Spleen (tissue), 13 donors: ENCODE results near the gene VANGL2. TPM values are rescaled to one million over a fixed set of nuclear protein-coding genes. Genes with fewer than 3 reads are reported as not detected.

Source experiments
- DNase-seq: peaks from one replicate; pipeline ENCODE4 v3.0.0-alpha.2; 2020
- H3K27ac ChIP-seq, 8 donors: fragments of 200-600 bp; sonication (generic) in 7 of 8; 1 replicate in 4 of 8; 2 replicates in 4 of 8; pipeline versions ENCODE4 v1.5.0 to v1.8.0; 2016 to 2021; ENCODE audit warnings: inconsistent platforms in 4 of 8, mild to moderate bottlenecking in 4 of 8, moderate library complexity in 1 of 8
- H3K27me3 ChIP-seq, 7 donors: fragments of 200-600 bp; sonication (generic) in 6 of 7; replicated peaks in 1 of 7; 1 replicate in 4 of 7; 2 replicates in 3 of 7; pipeline versions ENCODE4 v1.5.0 to v1.8.0; 2016 to 2021; ENCODE audit warnings: inconsistent platforms in 3 of 7, mild to moderate bottlenecking in 1 of 7
- H3K36me3 ChIP-seq, 6 donors: fragments of 200-600 bp; sonication (generic) in 5 of 6; 1 replicate in 4 of 6; 2 replicates in 2 of 6; pipeline versions ENCODE4 v1.5.0 to v1.8.0; 2016 to 2021; ENCODE audit warnings: inconsistent platforms in 2 of 6
- H3K4me1 ChIP-seq, 6 donors: fragments of 200-600 bp; sonication (generic) in 5 of 6; 1 replicate in 3 of 6; 2 replicates in 3 of 6; pipeline versions ENCODE4 v1.5.0 to v1.8.0; 2016 to 2021; ENCODE audit warnings: inconsistent platforms in 3 of 6
- H3K4me3 ChIP-seq, 8 donors: fragments of 200-600 bp; sonication (generic) in 7 of 8; 1 replicate in 4 of 8; 2 replicates in 4 of 8; pipeline versions ENCODE4 v1.5.0 to v1.8.0; 2016 to 2021; ENCODE audit warnings: inconsistent platforms in 4 of 8, mild to moderate bottlenecking in 4 of 8, moderate library complexity in 2 of 8
- H3K9me3 ChIP-seq, 8 donors: fragments of 200-600 bp; sonication (generic) in 7 of 8; 1 replicate in 4 of 8; 2 replicates in 4 of 8; pipeline versions ENCODE4 v1.5.0 to v1.8.0; 2016 to 2021; ENCODE audit warnings: inconsistent platforms in 4 of 8
- POLR2A ChIP-seq, 3 donors: fragments of 450-650 bp; IDR thresholded peaks; one replicate each; pipeline ENCODE4 v1.5.1; 2017; ENCODE audit warnings: antibody characterized with exemption in 3 of 3, mild to moderate bottlenecking in 1 of 3
- POLR2AphosphoS5 ChIP-seq, 3 donors: sonication (generic); formaldehyde crosslinking; IDR thresholded peaks; one replicate each; pipeline ENCODE4 v1.5.1; 2017; ENCODE audit warnings: antibody characterized with exemption in 3 of 3
- WGBS, 5 donors: extraction: QIAGEN DNeasy Blood & Tissue Kit in 3 of 5; methylation state at CpG; one replicate each; pipeline versions ENCODE4 v1.1.5 to v1.1.7; 2013 to 2018; 5-methylcytosine and 5-hydroxymethylcytosine counted together
- intact Hi-C: fragments of 100-400 bp; cut with DNase I; formaldehyde crosslinking; loops from one replicate; pipeline ENCODE4 v1.15.0; 2023; ENCODE audit warnings: low total_unique reads
- long read RNA-seq, 2 donors: transcript quantifications; one replicate each; lab custom pipeline, GENCODE V29; 2026
- polyA plus RNA-seq, 3 donors: library from polyadenylated mRNA; stranded (reverse); fragments of 200-250 nt; gene quantifications; one replicate each; pipeline ENCODE4 v1.2.1, GENCODE V29; 2013
- total RNA-seq, 7 donors: library from RNA; depleted of rRNA in 3 of 7; stranded (reverse); fragments of >200 nt in 3 of 7; fragmentation: NEBNext Ultra II Directional in 4 of 7; extraction: Animal tissue kit (Norgen Biotek cat#: 25700) in 4 of 7; gene quantifications; one replicate each; pipeline versions ENCODE4 v1.1.0 to v1.2.1, GENCODE V29; 2016 to 2021
- TF ChIP-seq, protein P1 (sequence below), 11 experiments: fragments of 200-600 bp in 7 of 11; fragments of 450-650 bp in 4 of 11; sonication (generic) in 4 of 11; IDR thresholded peaks in 8 of 11; conservative IDR thresholded peaks in 3 of 11; 1 replicate in 7 of 11; 2 replicates in 4 of 11; pipeline versions ENCODE4 v1.4.0 to v1.8.0; 2016 to 2021; ENCODE audit warnings: antibody characterized with exemption in 11 of 11, inconsistent platforms in 4 of 11, mild to moderate bottlenecking in 1 of 11
- donor health status: healthy with polysubstance abuse.
- donor health status: DM: no; HTN: no; CAD: no; lungs with moderate emphysema.
- donor health status: DM: no; HTN: no; CAD: no.
- donor health status: Bipolar disorder and iron deficiency.
- donor health status: healthy.
- donor health status: DM: no; HTN: no; CAD: no.
- donor health status: DM: yes; HTN: yes; CAD: no.

Gene VANGL2
- total RNA-seq (1 to 10 TPM; 1.7 to 7.7 (median 3.4) TPM), polyA plus RNA-seq (1 to 10 TPM in 1 of 3 donors, under 1 TPM in 2; 0.65 to 1.3 (median 0.94) TPM)
- long read RNA-seq, donor 1: 0 reads
- long read RNA-seq, donor 2: 0 reads

DNA sequence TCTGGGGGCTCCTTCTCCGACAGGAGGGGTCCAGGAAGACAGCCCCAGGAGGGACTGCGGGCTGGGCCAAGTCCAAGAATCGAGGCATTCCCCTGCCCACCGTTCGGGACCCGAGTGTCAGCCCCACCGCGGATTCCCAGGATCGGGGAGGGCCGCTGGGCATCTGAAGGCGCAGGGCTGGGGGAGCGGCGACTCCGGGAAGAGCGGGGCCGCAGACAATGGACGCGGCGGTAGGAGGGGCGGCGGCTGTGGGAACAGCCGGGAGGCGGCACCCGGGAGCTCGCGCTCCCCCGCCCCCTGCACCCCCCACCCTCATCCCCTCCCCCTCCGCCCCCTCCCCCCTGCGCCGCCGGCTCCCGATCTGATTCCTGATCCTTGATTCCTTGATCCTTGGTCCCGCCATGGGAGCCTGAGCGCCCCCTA is at the start of gene VANGL2:
Gene VANGL2 (plus strand): TSS at position 342 of the 423 bp plus-strand sequence. CDS start 15,274 bp downstream, outside the sequence.
- Histone ChIP-seq H3K9me3 (no peaks in the 10 kb centered on the region), H3K36me3 (no peaks in the 10 kb centered on the region), H3K27ac (peak within 1 kb of the TSS in 5 of 8 donors; percentile 23 to 59 (median 37)), H3K4me1 (peaks cover 0 to 32% (median 22%) of the 10 kb centered on the region in 6 donors), H3K4me3 (peak within 1 kb of the TSS; percentile 46 to 78 (median 53)), H3K27me3 (peaks cover 0 to 33% (median 14%) of the 10 kb centered on the region in 7 donors)
- 0 to 4% (median 1%) methylated on average over 18 to 30 of the region's 34 CpGs for WGBS, 5 donors
- DNase-seq: peak; percentile 83
- peak; percentile 29 to 63 (median 51) for TF ChIP-seq POLR2AphosphoS5 (IDR thresholded peaks at IDR 0.05)
- TF ChIP-seq POLR2A (IDR thresholded peaks at IDR 0.05): no peak
- TF ChIP-seq, protein P1, sequence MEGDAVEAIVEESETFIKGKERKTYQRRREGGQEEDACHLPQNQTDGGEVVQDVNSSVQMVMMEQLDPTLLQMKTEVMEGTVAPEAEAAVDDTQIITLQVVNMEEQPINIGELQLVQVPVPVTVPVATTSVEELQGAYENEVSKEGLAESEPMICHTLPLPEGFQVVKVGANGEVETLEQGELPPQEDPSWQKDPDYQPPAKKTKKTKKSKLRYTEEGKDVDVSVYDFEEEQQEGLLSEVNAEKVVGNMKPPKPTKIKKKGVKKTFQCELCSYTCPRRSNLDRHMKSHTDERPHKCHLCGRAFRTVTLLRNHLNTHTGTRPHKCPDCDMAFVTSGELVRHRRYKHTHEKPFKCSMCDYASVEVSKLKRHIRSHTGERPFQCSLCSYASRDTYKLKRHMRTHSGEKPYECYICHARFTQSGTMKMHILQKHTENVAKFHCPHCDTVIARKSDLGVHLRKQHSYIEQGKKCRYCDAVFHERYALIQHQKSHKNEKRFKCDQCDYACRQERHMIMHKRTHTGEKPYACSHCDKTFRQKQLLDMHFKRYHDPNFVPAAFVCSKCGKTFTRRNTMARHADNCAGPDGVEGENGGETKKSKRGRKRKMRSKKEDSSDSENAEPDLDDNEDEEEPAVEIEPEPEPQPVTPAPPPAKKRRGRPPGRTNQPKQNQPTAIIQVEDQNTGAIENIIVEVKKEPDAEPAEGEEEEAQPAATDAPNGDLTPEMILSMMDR (IDR thresholded peaks at IDR 0.05 in 8 of 11, conservative IDR thresholded peaks at IDR 0.05 in 3 of 11): peak in 2 of 11 experiments; percentile 17 to 18
- intact Hi-C loops: no loop called here

DNA sequence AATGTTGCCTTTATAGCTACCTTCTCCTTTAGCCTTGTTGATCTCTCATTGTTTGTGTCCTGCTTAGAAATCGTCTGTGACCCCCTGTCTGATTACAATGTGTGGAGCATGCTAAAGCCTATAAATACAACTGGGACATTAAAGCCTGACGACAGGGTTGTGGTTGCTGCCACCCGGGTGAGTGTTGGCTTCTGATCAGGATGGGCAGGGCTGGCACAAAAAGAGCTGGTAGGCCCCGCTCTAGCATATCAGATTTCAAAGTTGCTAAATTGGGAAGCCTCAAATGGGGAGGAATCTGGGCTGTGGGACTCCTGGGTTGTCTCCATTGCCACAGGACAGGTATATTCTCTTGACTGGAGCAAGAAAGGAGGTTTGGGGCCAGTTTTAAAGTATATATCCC is 48.7 kb upstream of the VANGL2 start:
- Histone ChIP-seq H3K27me3 (no peaks in the 10 kb centered on the region), H3K4me3 (no peak overlapping the region), H3K4me1 (peaks cover 4 to 19% (median 12%) of the 10 kb centered on the region in 6 donors), H3K9me3 (no peaks in the 10 kb centered on the region), H3K27ac (no peak overlapping the region), H3K36me3 (peaks cover 19 to 99% (median 89%) of the 10 kb centered on the region in 6 donors)
- TF ChIP-seq, protein P1 (IDR thresholded peaks at IDR 0.05 in 8 of 11, conservative IDR thresholded peaks at IDR 0.05 in 3 of 11): no peak
- TF ChIP-seq POLR2AphosphoS5 (IDR thresholded peaks at IDR 0.05) (no peak), POLR2A (IDR thresholded peaks at IDR 0.05) (no peak)
- no peak for DNase-seq
- 85 to 96% (median 89%) methylated on average over 4 of the region's 4 CpGs for WGBS, 5 donors
- intact Hi-C loops: no loop called here

DNA sequence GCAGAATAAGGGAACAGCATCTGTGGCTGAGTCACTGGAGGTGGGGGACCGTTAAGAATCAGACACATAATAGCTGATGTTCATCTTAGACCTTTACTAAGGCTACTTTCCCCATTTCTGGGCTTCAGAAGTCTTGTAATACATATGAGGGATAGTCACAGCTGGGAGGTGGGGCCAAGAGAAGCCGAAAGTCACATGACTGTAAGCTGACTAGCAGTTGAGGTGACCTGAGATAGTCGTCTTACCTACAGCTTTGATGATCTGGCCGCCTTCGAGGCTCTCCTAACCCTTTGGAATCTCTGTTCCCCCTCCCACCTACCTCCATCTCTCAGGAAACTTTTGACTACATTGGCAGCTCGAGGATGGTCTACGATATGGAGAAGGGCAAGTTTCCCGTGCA is 47.8 kb upstream of the VANGL2 start:
- Histone ChIP-seq H3K27me3 (no peaks in the 10 kb centered on the region), H3K4me1 (peaks cover 0 to 9% (median 2%) of the 10 kb centered on the region in 6 donors), H3K27ac (no peak overlapping the region), H3K36me3 (peaks cover 19 to 100% (median 98%) of the 10 kb centered on the region in 6 donors), H3K9me3 (no peaks in the 10 kb centered on the region), H3K4me3 (no peak overlapping the region)
- TF ChIP-seq POLR2A (IDR thresholded peaks at IDR 0.05): no peak
- TF ChIP-seq, protein P1 (IDR thresholded peaks at IDR 0.05 in 8 of 11, conservative IDR thresholded peaks at IDR 0.05 in 3 of 11): no peak
- no peak for TF ChIP-seq POLR2AphosphoS5 (IDR thresholded peaks at IDR 0.05)
- intact Hi-C loops: no loop called here
- DNase-seq: no peak
- WGBS, 5 donors: 91 to 95% (median 93%) methylated on average over 8 of the region's 8 CpGs

DNA sequence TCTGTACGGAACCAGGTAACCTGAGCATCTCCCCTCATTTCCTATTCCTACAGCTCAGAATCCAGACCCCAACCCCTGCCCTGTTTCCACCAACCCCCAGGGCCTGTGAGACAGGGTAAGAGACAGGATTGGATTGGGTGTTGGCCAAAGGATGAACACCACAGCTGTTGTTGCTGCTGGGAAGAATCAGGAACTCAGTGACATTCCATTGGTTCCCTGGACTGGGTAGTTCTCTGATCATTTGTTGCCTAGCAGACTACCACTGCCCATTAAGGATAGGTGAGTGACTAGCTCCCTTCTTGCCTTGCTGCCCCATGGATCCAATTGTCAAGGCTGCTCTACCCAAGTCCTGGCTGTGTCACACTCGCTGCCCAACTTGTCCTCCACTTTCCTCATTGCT is 47.1 kb upstream of the VANGL2 start:
- Histone ChIP-seq H3K4me1 (peaks cover 0 to 3% (median 0%) of the 10 kb centered on the region in 6 donors), H3K9me3 (no peaks in the 10 kb centered on the region), H3K4me3 (no peak overlapping the region), H3K36me3 (peaks cover 19 to 100% (median 100%) of the 10 kb centered on the region in 6 donors), H3K27me3 (no peaks in the 10 kb centered on the region), H3K27ac (no peak overlapping the region)
- TF ChIP-seq, protein P1 (IDR thresholded peaks at IDR 0.05 in 8 of 11, conservative IDR thresholded peaks at IDR 0.05 in 3 of 11): no peak
- TF ChIP-seq POLR2AphosphoS5 (IDR thresholded peaks at IDR 0.05): no peak
- TF ChIP-seq POLR2A (IDR thresholded peaks at IDR 0.05): no peak
- intact Hi-C loops: no loop called here
- no peak for DNase-seq
- 93 to 98% (median 94%) methylated on average over 2 of the region's 2 CpGs for WGBS, 5 donors
